ENCODE results near the gene GRIK4.

The GRIK4 gene

GRCh38 chr11:120511116-120511819 is at the start of gene GRIK4:
Gene GRIK4 (plus strand): TSS chr11:120511748. CDS start chr11:120660319, 148,571 bp downstream.
- TF ChIP-seq EZH2phosphoT487 (IDR thresholded peaks at IDR 0.05; ENCODE audit: borderline replicate concordance) = no peak
- TF ChIP-seq, protein P1, sequence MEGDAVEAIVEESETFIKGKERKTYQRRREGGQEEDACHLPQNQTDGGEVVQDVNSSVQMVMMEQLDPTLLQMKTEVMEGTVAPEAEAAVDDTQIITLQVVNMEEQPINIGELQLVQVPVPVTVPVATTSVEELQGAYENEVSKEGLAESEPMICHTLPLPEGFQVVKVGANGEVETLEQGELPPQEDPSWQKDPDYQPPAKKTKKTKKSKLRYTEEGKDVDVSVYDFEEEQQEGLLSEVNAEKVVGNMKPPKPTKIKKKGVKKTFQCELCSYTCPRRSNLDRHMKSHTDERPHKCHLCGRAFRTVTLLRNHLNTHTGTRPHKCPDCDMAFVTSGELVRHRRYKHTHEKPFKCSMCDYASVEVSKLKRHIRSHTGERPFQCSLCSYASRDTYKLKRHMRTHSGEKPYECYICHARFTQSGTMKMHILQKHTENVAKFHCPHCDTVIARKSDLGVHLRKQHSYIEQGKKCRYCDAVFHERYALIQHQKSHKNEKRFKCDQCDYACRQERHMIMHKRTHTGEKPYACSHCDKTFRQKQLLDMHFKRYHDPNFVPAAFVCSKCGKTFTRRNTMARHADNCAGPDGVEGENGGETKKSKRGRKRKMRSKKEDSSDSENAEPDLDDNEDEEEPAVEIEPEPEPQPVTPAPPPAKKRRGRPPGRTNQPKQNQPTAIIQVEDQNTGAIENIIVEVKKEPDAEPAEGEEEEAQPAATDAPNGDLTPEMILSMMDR (conservative IDR thresholded peaks at IDR 0.05; ENCODE audit: low read length) = peak; percentile 75
- H3F3A ChIP-seq (ENCODE audit: low read depth) = no peaks in the 10 kb centered on the region
- no peak within 1 kb of the TSS for H2AFZ ChIP-seq (ENCODE audit: low read length)
- H3K9ac ChIP-seq (ENCODE audit: low read depth, low read length, poor library complexity, severe bottlenecking) = no peak within 1 kb of the TSS
- H3K27me3 ChIP-seq (ENCODE audit: insufficient read depth, low read length, poor library complexity, severe bottlenecking) = no peaks in the 10 kb centered on the region
- H3K79me2 ChIP-seq (ENCODE audit: insufficient read depth, low read length) = no peaks in the 10 kb centered on the region
- no peaks in the 10 kb centered on the region for H3K36me3 ChIP-seq (ENCODE audit: insufficient read depth, low read length)
- H3K4me1 ChIP-seq (ENCODE audit: insufficient read depth, low read length, poor library complexity, severe bottlenecking) = no peaks in the 10 kb centered on the region
- no peak within 1 kb of the TSS for H3K4me3 ChIP-seq (ENCODE audit: low read length, poor library complexity, severe bottlenecking)
- no peaks in the 10 kb centered on the region for H4K20me1 ChIP-seq (ENCODE audit: insufficient read depth, low read length, poor library complexity, severe bottlenecking)
- H3K9me2 ChIP-seq (replicated peaks; ENCODE audit: low read depth, low read length) = no peaks in the 10 kb centered on the region
- H3K4me2 ChIP-seq (ENCODE audit: low read depth, low read length, poor library complexity, severe bottlenecking) = no peak within 1 kb of the TSS
- H3K9me3 ChIP-seq (ENCODE audit: insufficient read depth, low read depth, low read length) = no peaks in the 10 kb centered on the region

DNA sequence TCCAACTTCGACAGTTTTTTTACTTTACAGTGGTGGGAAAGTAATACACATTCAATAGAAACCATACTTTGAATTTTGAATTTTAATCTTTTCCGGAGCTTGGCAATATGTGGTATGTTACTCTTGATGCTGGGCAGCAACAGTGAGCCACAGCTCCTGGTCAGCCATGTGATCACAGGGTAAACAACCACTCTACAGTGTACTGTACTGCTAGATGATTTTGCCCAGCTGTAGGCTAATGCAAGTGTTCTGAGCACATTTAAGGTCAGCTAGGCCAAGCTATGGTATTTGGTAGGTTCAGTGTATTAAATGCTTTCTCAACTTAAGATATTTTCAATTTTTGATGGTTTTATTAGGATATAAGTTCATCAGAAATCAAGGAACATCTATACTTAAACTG is 48.7 kb upstream of the GRIK4 start:
- H2AFZ ChIP-seq (ENCODE audit: low read length) = no peak overlapping the region
- H3K79me2 ChIP-seq (ENCODE audit: insufficient read depth, low read length) = no peaks in the 10 kb centered on the region
- H3K4me3 ChIP-seq (ENCODE audit: low read length, poor library complexity, severe bottlenecking) = no peak overlapping the region
- H3K4me2 ChIP-seq (ENCODE audit: low read depth, low read length, poor library complexity, severe bottlenecking) = no peak overlapping the region
- H3F3A ChIP-seq (ENCODE audit: low read depth) = no peaks in the 10 kb centered on the region
- no peaks in the 10 kb centered on the region for H3K36me3 ChIP-seq (ENCODE audit: insufficient read depth, low read length)
- no peaks in the 10 kb centered on the region for H4K20me1 ChIP-seq (ENCODE audit: insufficient read depth, low read length, poor library complexity, severe bottlenecking)
- no peak for TF ChIP-seq EZH2phosphoT487 (IDR thresholded peaks at IDR 0.05; ENCODE audit: borderline replicate concordance)
- TF ChIP-seq, protein P1 (conservative IDR thresholded peaks at IDR 0.05; ENCODE audit: low read length) = no peak
- H3K9me3 ChIP-seq (ENCODE audit: insufficient read depth, low read depth, low read length) = no peaks in the 10 kb centered on the region
- H3K9ac ChIP-seq (ENCODE audit: low read depth, low read length, poor library complexity, severe bottlenecking) = no peak overlapping the region
- no peaks in the 10 kb centered on the region for H3K9me2 ChIP-seq (replicated peaks; ENCODE audit: low read depth, low read length)
- no peaks in the 10 kb centered on the region for H3K27me3 ChIP-seq (ENCODE audit: insufficient read depth, low read length, poor library complexity, severe bottlenecking)
- no peaks in the 10 kb centered on the region for H3K4me1 ChIP-seq (ENCODE audit: insufficient read depth, low read length, poor library complexity, severe bottlenecking)

- TF ChIP-seq EZH2phosphoT487 (IDR thresholded peaks at IDR 0.05; ENCODE audit: borderline replicate concordance) = no peak
- TF ChIP-seq, protein P1 (conservative IDR thresholded peaks at IDR 0.05; ENCODE audit: low read length) = no peak
- no peak overlapping the region for H2AFZ ChIP-seq (ENCODE audit: low read length)
- peaks cover 5% of the 10 kb centered on the region for H3K27me3 ChIP-seq (ENCODE audit: insufficient read depth, low read length, poor library complexity, severe bottlenecking)
- no peaks in the 10 kb centered on the region for H3K9me3 ChIP-seq (ENCODE audit: insufficient read depth, low read depth, low read length)
- H3K9me2 ChIP-seq (replicated peaks; ENCODE audit: low read depth, low read length) = no peaks in the 10 kb centered on the region
- no peak overlapping the region for H3K4me3 ChIP-seq (ENCODE audit: low read length, poor library complexity, severe bottlenecking)
- no peaks in the 10 kb centered on the region for H3K79me2 ChIP-seq (ENCODE audit: insufficient read depth, low read length)
- H3F3A ChIP-seq (ENCODE audit: low read depth) = no peaks in the 10 kb centered on the region
- H3K36me3 ChIP-seq (ENCODE audit: insufficient read depth, low read length) = no peaks in the 10 kb centered on the region
- H3K4me1 ChIP-seq (ENCODE audit: insufficient read depth, low read length, poor library complexity, severe bottlenecking) = no peaks in the 10 kb centered on the region
- H3K4me2 ChIP-seq (ENCODE audit: low read depth, low read length, poor library complexity, severe bottlenecking) = no peak overlapping the region
- no peak overlapping the region for H3K9ac ChIP-seq (ENCODE audit: low read depth, low read length, poor library complexity, severe bottlenecking)
- H4K20me1 ChIP-seq (ENCODE audit: insufficient read depth, low read length, poor library complexity, severe bottlenecking) = no peaks in the 10 kb centered on the region
Observed at GRCh38 chr11:120465921-120466534, 45.5 kb upstream of the GRIK4 start.
